ELF-1 (cell line): ENCODE results near the gene RBP4.

Source experiments
- DNase-seq: peaks from one replicate; pipeline ENCODE4 v3.0.0-alpha.2; 2016; ENCODE audit warnings: low read depth, low spot score

The RBP4 gene

GRCh38 chr10:93596539-93596938 lies 4.5 kb downstream of the RBP4 start:
- DNase-seq: peak; percentile 45

GRCh38 chr10:93595378-93596161 lies 5.5 kb downstream of the RBP4 start:
- DNase-seq: peak; percentile 44

DNA sequence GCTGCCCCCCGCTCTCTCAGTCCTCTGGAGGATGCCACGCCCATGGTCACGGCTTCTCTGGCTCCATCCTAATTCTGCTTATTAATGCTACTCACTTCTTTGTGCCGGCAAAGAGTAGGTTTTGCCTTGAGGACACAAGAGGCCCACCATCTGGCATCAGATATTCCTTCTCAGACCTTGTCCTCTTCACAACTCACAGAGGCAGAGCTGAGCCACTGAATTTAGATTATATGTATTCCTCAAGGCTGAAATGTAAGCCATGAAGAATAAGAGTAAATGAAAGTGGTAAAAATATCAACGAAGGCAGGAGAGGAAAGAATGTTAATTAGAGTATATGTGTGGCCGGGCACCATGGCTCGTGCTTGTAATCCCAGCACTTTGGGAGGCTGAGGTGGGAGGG lies 6.5 kb downstream of the RBP4 start:
- no peak for DNase-seq

- DNase-seq: no peak
These were observed 7.3 kb downstream of the RBP4 start for GRCh38 chr10:93593749-93594148.

GRCh38 chr10:93593254-93593653 lies 7.8 kb downstream of the RBP4 start:
- no peak for DNase-seq

GRCh38 chr10:93591065-93591808 lies 9.8 kb downstream of the RBP4 start:
- DNase-seq: no peak

GRCh38 chr10:93590638-93591037 lies 10.4 kb downstream of the RBP4 start:
- no peak for DNase-seq

DNA sequence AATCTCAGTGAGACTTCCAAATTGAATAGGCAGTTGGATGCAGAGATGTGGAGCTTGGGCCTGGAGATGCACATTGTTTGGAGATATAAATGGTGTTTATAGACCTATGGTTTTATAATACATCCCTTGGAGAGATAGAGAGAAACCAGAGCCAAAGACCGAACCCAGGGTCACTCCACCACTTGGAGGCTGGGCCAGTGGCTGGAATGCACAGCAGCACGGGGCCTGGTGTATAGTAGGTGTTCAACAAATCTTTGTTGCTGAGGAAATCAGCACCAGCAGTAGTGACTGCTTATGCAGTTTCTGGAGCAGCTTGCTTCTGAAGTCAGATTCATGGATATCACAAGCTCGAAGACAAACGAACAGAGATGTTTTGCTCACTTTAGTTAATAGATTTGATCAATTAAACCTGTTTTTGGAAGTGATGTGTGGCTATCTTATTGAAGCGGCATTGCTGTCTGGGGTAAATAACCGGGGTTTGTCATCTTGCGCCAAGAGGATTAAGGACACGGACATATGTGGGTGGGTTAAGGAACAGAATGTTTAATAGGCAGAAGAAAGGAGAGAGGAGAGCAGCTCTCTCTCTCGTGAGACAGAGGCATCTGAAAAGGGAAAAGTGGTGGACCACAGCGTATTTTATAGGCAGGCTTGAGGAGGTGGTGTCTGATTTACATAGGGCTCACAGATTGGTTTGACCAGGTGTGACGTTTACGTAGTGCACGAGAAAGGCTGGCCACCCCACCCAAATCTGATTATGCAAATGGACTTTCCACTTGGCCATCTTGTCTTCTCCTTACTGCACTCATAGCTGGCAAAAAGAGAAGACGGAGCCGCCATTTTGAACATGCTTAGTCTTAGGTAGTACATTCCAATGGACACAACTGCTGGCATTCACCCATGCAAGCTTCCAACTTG lies 11.1 kb downstream of the RBP4 start:
- DNase-seq: no peak

DNA sequence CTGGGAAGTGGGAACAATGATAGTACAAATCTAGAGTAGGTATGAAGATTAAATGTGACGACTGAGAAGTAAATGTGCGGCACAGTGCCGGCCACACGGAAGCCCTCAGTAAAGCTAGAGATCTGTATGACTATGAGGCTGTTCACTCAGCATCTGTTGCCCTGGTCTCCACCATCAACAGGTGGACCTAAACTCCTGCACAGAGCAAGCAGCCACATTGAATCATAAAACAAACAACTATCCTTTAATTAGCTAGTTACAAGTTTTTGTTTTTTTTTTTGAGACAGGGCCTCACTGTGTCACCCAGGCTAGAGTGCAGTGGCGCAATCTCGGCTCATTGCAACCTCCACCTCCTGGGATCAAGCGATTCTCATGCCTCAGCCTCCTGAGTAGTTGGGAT lies 16.6 kb downstream of the RBP4 start:
- no peak for DNase-seq

GRCh38 chr10:93580828-93581227 lies 20.2 kb downstream of the RBP4 start:
- DNase-seq: peak; percentile 64

DNA sequence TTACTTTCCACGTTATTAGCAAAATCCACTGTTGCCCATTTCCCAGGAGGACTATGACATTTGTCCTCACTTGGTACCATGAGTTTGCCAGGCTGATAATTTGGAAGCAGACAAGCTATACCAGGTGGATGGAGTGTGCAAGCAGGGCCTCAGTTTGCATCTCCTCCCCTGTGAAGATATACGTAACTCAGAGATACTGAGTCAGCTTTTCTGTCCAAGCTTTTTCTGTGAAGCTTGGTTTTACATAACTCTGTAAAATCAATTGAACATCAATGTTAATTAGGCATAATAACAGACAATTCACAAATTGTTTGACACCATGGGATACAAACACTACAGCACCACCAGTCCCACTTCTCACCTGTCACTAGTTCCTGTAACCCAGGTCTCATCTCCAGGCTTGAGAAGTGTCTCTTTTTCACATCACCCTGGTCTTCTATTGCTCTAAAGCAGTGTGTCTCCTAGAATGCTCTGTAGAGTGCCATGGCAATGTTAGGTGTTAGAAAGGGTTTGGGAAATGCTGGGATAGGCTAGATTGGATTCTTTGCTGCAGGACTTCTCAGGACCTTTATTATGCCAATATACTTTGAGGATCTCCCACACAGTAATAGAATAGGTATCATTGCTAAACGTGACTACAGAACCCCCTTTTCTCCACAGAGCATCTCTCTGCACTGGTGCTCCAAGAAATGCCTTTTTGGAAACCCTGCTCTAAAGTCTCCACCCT lies 20.9 kb downstream of the RBP4 start:
- DNase-seq: no peak

GRCh38 chr10:93579089-93579488 lies 21.9 kb downstream of the RBP4 start:
- no peak for DNase-seq

DNA sequence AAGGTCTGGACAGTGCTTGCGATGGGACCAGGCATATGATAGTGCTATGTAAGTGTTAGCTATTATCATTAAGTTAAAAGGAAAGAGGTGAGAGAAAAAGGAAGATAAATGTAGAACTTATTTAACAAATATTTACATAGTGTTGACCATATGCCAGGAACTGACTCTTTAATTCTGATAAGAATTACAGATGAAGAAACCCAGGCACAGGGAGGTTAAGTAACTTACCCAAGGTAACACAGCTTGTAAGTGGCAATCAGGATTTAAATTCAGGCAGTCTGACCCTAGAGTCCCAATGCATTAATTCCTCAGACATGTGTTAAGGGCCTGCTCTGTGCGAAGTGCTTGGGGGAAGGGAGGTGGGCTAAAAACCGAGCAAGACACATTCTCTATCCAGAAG lies 23.5 kb downstream of the RBP4 start:
- DNase-seq: no peak

GRCh38 chr10:93576888-93577287 lies 24.1 kb downstream of the RBP4 start:
- no peak for DNase-seq

DNA sequence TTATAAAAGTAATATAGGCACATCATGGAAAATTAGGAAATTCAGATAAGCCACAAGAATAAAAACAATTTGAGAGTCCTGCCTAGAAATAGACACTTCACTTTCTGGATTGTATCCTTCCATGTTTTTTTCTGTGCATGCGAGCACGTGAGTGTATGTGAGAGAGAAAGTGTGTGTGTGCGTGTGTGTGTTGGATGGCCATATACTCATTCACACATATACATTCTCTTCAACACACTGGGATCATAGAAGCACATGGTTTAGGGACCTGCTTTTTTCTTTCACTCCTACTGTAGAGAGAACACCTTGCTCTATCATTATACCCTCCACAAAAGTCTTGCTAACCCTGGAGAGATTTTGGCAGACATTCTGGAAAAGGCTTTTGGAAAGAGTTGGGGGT lies 27.1 kb downstream of the RBP4 start:
- no peak for DNase-seq

DNA sequence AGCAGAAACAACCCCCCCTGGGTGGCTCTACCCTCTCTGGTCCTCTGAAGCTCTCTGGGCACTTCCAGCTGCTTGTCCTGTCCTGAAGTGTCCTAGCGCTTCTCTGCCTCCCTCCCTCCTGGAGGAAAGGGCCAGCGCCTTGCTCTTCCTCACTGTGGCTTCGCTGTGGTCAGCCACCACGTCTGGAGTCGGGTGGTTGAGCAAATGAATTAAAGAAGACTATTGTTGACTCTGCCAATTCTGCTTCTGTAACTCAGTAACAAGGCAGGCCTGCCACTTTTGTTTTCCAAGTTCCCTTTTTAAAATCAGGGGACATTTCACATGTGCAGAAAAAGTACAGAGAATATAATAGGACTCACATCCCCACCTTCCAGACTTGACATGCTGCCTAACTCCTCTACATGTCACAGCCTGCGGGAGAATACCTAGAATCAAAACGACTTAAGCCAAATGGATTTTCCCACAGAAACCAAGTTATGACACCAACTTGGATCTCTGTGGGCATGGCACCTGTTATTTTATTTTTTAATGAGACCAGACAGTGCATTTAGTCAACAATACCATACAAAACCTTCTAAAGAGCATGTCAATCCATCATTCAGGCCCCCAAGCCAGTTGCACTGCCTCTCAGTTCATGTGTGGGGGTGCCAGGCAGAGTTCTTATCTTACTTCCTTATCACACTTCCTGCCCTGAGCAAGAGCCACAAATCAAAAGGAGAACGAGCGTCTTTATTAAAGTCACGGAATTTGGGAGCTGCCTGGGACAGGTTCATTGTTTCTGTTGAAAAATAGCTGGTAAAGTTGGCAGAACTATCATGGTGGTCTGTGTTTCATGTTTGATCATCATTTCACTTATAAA lies 27.8 kb downstream of the RBP4 start:
- DNase-seq: no peak

- DNase-seq: no peak
These were observed 28.4 kb downstream of the RBP4 start for GRCh38 chr10:93572606-93573005.

- DNase-seq: no peak
These were observed 30.7 kb downstream of the RBP4 start for GRCh38 chr10:93570383-93570782.

- DNase-seq: peak; percentile 18
These were observed 33.0 kb downstream of the RBP4 start for GRCh38 chr10:93568105-93568390.

- peak; percentile 17 for DNase-seq
These were observed 33.5 kb downstream of the RBP4 start for GRCh38 chr10:93567277-93568104.
